Transverse colon (tissue), 4 donors: ENCODE results near the gene MTA1. TPM values are rescaled to one million over a fixed set of nuclear protein-coding genes. Genes with fewer than 3 reads are reported as not detected.

Source experiments
- DNase-seq: peaks from one replicate; pipeline ENCODE4 v3.0.0-alpha.2; 2019
- H3K27ac ChIP-seq, 4 donors: fragments of 200-600 bp; sonication (generic); 2 replicates each; pipeline ENCODE4 v1.5.1; 2016 to 2018; ENCODE audit warnings: inconsistent platforms in 4 of 4
- H3K27me3 ChIP-seq: fragments of 200-600 bp; sonication (generic); 2 replicates; pipeline ENCODE4 v1.5.1; 2017; ENCODE audit warnings: inconsistent platforms
- H3K36me3 ChIP-seq, 4 donors: fragments of 200-600 bp; sonication (generic); 2 replicates each; pipeline ENCODE4 v1.5.1; 2017 to 2019; ENCODE audit warnings: inconsistent platforms in 4 of 4
- H3K4me1 ChIP-seq, 4 donors: fragments of 200-600 bp; sonication (generic); 2 replicates each; pipeline ENCODE4 v1.5.1; 2017 to 2020; ENCODE audit warnings: inconsistent platforms in 4 of 4
- H3K4me3 ChIP-seq, 4 donors: fragments of 200-600 bp; sonication (generic); 1 replicate in 1 of 4; 2 replicates in 3 of 4; pipeline versions ENCODE4 v1.5.1 to v1.6.1; 2017 to 2019; ENCODE audit warnings: inconsistent platforms in 4 of 4
- H3K9me3 ChIP-seq, 2 donors: fragments of 200-600 bp; sonication (generic); 2 replicates each; pipeline ENCODE4 v1.5.1; 2017 to 2019; ENCODE audit warnings: inconsistent platforms in 2 of 2
- EP300 ChIP-seq: sonication (generic); formaldehyde crosslinking; IDR thresholded peaks from one replicate; pipeline ENCODE4 v1.6.1; 2017; ENCODE audit warnings: antibody characterized with exemption, low read depth
- POLR2A ChIP-seq: fragments of 450-650 bp; IDR thresholded peaks from one replicate; pipeline ENCODE4 v1.6.1; 2016; ENCODE audit warnings: antibody characterized with exemption, mild to moderate bottlenecking, moderate library complexity
- POLR2AphosphoS5 ChIP-seq, 3 donors: sonication (generic); formaldehyde crosslinking; IDR thresholded peaks; one replicate each; pipeline ENCODE4 v1.6.1; 2016; ENCODE audit warnings: antibody characterized with exemption in 3 of 3
- WGBS, 2 donors: methylation state at CpG; one replicate each; pipeline ENCODE4 v1.1.5; 2018; ENCODE audit warnings: low coverage in 1 of 2; 5-methylcytosine and 5-hydroxymethylcytosine counted together
- in situ Hi-C, 4 donors: fragments of 200-750 bp; cut with MboI; loops; one replicate each; pipeline versions ENCODE4 v1.15.0 to v1.15.1; 2017; ENCODE audit warnings: low sequenced_read_pairs in 3 of 4, low pct_ligation_motif_present in 1 of 4, low pct_unique_long_range_greater_than_20kb in 1 of 4
- intact Hi-C: fragments of 100-400 bp; cut with DNase I; formaldehyde crosslinking; loops from one replicate; pipeline ENCODE4 v1.15.1; 2023; ENCODE audit warnings: low total_unique reads
- total RNA-seq, 4 donors: library from RNA; depleted of rRNA; stranded (reverse); fragments of >200 nt; gene quantifications; one replicate each; pipeline ENCODE4 v1.1.0, GENCODE V29; 2016
- TF ChIP-seq, protein P1 (sequence below), 5 experiments: fragments of 200-600 bp in 3 of 5; fragments of 450-650 bp in 2 of 5; sonication (generic) in 3 of 5; IDR thresholded peaks; 1 replicate in 2 of 5; 2 replicates in 3 of 5; pipeline ENCODE4 v1.5.1; 2016 to 2017; ENCODE audit warnings: antibody characterized with exemption in 5 of 5, inconsistent platforms in 3 of 5, mild to moderate bottlenecking in 2 of 5, moderate library complexity in 1 of 5

The MTA1 gene
- total RNA-seq, 4 donors from 2014 or later: 79.4 to 293 (median 106) TPM

DNA sequence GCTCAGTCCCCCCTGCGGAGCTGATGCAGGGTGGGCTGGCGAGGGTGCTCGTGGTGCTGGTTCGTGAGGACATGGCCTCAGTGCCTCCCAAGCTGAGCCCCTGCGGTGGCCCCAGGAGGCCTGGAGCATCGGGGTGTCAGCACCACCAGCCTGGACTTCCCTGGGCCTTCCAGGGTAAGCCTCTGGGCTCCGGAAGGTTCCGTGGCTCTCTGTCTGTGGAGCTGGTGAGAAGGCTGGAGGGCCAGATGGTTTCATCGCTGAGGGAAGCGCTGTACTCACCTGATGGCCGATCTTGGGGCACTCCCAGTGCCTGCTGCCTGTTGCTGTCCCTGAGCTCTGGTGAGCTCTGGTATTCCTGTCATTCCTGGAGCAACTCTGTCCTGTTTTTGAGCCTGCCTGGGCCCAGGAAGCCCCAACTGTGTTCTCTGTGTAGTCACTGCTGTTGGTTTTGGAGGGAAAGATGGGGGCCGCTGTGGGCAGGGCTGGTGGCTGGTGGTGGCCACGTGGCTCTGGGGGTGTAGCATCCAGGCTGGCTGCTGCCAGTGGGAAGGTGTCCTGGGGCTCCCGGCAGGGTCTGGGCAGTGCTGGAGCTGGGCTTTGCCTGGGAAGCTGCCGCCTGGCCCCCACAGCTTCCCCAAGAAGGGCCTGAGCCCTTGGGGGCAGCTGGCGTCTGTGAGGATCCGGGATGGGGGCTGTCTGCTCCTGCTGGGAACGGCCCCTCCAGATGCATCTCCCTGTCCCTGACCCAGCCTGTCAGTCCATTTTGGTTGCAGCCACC lies 18.3 kb downstream of the MTA1 start:
- H3K36me3 ChIP-seq: no peaks in the 10 kb centered on the region
- no peaks in the 10 kb centered on the region for H3K9me3 ChIP-seq
- TF ChIP-seq, protein P1, sequence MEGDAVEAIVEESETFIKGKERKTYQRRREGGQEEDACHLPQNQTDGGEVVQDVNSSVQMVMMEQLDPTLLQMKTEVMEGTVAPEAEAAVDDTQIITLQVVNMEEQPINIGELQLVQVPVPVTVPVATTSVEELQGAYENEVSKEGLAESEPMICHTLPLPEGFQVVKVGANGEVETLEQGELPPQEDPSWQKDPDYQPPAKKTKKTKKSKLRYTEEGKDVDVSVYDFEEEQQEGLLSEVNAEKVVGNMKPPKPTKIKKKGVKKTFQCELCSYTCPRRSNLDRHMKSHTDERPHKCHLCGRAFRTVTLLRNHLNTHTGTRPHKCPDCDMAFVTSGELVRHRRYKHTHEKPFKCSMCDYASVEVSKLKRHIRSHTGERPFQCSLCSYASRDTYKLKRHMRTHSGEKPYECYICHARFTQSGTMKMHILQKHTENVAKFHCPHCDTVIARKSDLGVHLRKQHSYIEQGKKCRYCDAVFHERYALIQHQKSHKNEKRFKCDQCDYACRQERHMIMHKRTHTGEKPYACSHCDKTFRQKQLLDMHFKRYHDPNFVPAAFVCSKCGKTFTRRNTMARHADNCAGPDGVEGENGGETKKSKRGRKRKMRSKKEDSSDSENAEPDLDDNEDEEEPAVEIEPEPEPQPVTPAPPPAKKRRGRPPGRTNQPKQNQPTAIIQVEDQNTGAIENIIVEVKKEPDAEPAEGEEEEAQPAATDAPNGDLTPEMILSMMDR (IDR thresholded peaks at IDR 0.05): no peak
- TF ChIP-seq POLR2AphosphoS5 (IDR thresholded peaks at IDR 0.05): no peak
- TF ChIP-seq EP300: no peak
- H3K27me3 ChIP-seq: no peaks in the 10 kb centered on the region
- H3K4me1 ChIP-seq: no peaks in the 10 kb centered on the region
- intact Hi-C loops (no loop called here), in situ Hi-C loops (no loop called here)
- H3K4me3 ChIP-seq: no peak overlapping the region
- H3K27ac ChIP-seq: no peak overlapping the region
- WGBS, 2 donors: 98% methylated on average over 10 of the region's 18 CpGs; no CpG with 5 or more reads in 1 of the 2 donors
- DNase-seq: no peak

DNA sequence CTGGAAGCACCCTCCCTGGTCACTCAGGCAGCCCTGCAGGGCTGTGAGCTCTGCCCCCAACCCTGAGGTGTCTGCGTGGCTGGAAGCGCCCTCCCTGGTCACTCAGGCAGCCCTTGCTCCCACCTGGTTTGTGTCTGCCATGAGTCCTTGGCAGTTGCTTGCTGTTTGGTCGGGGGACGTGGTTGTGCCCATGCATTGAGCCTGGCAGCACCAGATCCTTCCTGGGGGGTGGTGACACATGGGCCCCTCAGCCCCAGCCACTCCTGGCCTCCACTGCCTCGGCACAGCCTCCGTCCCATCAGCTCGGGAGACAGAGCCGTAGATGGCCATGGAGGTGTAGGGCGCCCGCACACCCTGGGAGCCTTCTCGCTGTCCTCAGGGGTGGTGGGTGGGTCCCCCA lies 19.6 kb downstream of the MTA1 start:
- no peak for DNase-seq

DNA sequence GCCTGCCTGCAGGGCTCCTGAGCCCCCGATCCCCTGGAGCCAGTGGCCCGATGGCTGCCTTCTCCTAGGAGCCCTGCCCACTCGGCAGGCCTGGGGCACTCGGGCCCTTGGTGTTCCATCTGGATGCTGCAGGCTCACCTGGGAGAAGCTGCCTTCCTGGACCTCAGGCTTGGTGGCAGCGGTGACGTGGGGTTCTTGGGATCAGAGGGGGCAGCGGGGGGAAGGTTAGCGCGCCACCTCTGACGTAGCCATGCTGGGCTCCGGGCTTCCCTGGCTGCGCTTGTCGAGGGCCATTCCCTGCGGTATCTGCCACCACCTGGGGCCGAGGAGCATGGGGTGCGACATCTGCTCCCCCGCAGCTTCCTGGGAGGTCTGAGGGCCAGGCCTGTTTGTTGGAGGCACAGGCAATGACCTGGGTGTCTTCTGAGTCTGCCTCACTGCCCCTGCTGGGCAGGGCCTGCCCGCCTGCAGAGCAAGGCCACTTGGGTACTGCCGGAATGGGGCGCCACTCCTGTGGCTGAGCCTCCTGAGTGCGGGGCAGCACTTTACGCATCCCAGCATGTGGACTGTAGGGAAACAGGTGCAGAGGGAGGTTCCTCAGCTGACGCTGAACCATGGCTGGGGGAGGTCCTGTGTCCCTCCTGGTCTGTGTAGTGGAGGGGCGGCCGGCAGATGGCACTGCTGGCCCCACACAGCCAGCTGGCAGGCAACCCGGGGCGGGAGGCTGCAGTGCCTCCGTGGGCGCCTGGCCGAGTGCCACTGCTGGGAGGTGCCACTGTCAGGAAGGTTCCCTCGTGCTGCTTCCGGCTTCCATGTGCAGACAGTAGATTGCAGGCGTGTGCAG lies 20.3 kb downstream of the MTA1 start:
- in situ Hi-C loops (no loop called here), intact Hi-C loops (loop anchor here (10.0 kb wide), 1 partner anchor 65 kb away; no protein-coding TSS in a partner anchor)
- H3K4me3 ChIP-seq: no peak overlapping the region
- no peaks in the 10 kb centered on the region for H3K4me1 ChIP-seq
- H3K27me3 ChIP-seq: no peaks in the 10 kb centered on the region
- H3K27ac ChIP-seq: no peak overlapping the region
- TF ChIP-seq, protein P1 (IDR thresholded peaks at IDR 0.05): no peak
- TF ChIP-seq POLR2A: no peak
- no peak for TF ChIP-seq EP300
- no peak for TF ChIP-seq POLR2AphosphoS5 (IDR thresholded peaks at IDR 0.05)
- H3K9me3 ChIP-seq: no peaks in the 10 kb centered on the region
- 91% methylated on average over 32 of the region's 33 CpGs; no CpG with 5 or more reads in 1 of the 2 donors for WGBS, 2 donors
- no peak for DNase-seq
- H3K36me3 ChIP-seq: no peaks in the 10 kb centered on the region

More for the DNA sequence above, 19.6 kb downstream of the MTA1 start:
- intact Hi-C loops: no loop called here
- H3K4me1 ChIP-seq: no peaks in the 10 kb centered on the region
- H3K27ac ChIP-seq: no peak overlapping the region
- no peaks in the 10 kb centered on the region for H3K27me3 ChIP-seq
- H3K36me3 ChIP-seq: no peaks in the 10 kb centered on the region
- 89% methylated on average over 11 of the region's 11 CpGs; no CpG with 5 or more reads in 1 of the 2 donors for WGBS, 2 donors
- H3K4me3 ChIP-seq: no peak overlapping the region
- in situ Hi-C loops: no loop called here
- TF ChIP-seq EP300 (no peak), POLR2A (no peak), POLR2AphosphoS5 (IDR thresholded peaks at IDR 0.05) (no peak)
- TF ChIP-seq, protein P1 (IDR thresholded peaks at IDR 0.05): no peak
- no peaks in the 10 kb centered on the region for H3K9me3 ChIP-seq

DNA sequence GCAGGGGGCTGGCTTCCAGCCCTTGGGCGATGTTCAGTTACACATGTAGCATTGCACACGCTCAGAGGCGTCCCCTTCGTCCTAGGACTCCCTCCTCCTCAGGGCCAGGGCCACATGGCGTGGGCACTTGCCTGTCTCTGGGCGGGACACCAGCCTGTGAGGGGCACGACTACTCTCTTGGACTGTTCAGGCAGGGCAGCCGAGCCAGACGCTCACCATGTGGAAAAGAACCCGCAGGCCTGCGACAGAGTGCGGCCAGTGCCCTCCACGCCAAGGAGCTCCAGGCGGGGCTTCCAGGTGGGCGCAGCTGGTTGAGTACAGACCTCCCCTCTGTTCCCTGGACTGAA lies 20.9 kb downstream of the MTA1 start:
- in situ Hi-C loops (no loop called here), intact Hi-C loops (loop anchor here (10.0 kb wide), 1 partner anchor 66 kb away; no protein-coding TSS in a partner anchor)
- H3K4me1 ChIP-seq: no peaks in the 10 kb centered on the region
- TF ChIP-seq, protein P1 (IDR thresholded peaks at IDR 0.05): no peak
- TF ChIP-seq POLR2AphosphoS5 (IDR thresholded peaks at IDR 0.05): no peak
- no peak for TF ChIP-seq POLR2A
- TF ChIP-seq EP300: no peak
- H3K9me3 ChIP-seq: no peaks in the 10 kb centered on the region
- H3K4me3 ChIP-seq: no peak overlapping the region
- H3K27me3 ChIP-seq: no peaks in the 10 kb centered on the region
- no peaks in the 10 kb centered on the region for H3K36me3 ChIP-seq
- no peak overlapping the region for H3K27ac ChIP-seq
- 97% methylated on average over 15 of the region's 15 CpGs; no CpG with 5 or more reads in 1 of the 2 donors for WGBS, 2 donors
- DNase-seq: no peak
